ENCODE results near the gene SDHA. TPM values are rescaled to one million over a fixed set of nuclear protein-coding genes. Genes with fewer than 3 reads are reported as not detected.
"Not testable (repeated sequence)": the region's sequence is repeated elsewhere in the genome, so short reads cannot be mapped to it uniquely, and the experiment has no call there.

Gene SDHA
- total and polyA plus RNA-seq, 2 donors (not counting 1 experiment from before 2014, with no cell fraction given), result 77.2 to 137 TPM

- H3K27me3 Mint-ChIP-seq; H3K4me1 Mint-ChIP-seq; H3K79me2 ChIP-seq (ENCODE audit: control insufficient read depth, insufficient read depth, low read length); CTCF ChIA-PET; intact Hi-C loops (cut with micrococcal nuclease); H3K27me3 ChIP-seq (replicated peaks in 1 of 4; ENCODE audit: control extremely low read depth in 1 of 4, control insufficient read depth in 3 of 4, insufficient read depth in 4 of 4, low read length in 3 of 4); POLR2A ChIA-PET; H3K27ac ChIP-seq (ENCODE audit: low read length in 2 of 2); H2AFZ ChIP-seq (ENCODE audit: insufficient read depth, low read depth, low read length, poor library complexity, severe bottlenecking); DNase-seq; H3K4me3 ChIP-seq (ENCODE audit: control extremely low read depth in 1 of 5, extremely low read depth in 1 of 5, insufficient read depth in 1 of 5, low read depth in 2 of 5, low read length in 4 of 5); H3K9ac ChIP-seq (ENCODE audit: low read length); H3K4me1 ChIP-seq (ENCODE audit: control insufficient read depth in 2 of 2, insufficient read depth in 2 of 2, low read length in 2 of 2); H3K27ac Mint-ChIP-seq; H3K4me3 Mint-ChIP-seq; H3K9me3 Mint-ChIP-seq (ENCODE audit: insufficient read depth); H3K4me2 ChIP-seq (replicated peaks; ENCODE audit: low read depth, low read length, poor library complexity, severe bottlenecking); H3K9me3 ChIP-seq (ENCODE audit: control extremely low read depth in 1 of 3, control insufficient read depth in 2 of 3, insufficient read depth in 1 of 3, low read length in 2 of 3); ATAC-seq (ENCODE audit: low read depth); H4K20me1 ChIP-seq (ENCODE audit: control insufficient read depth, insufficient read depth, low read length, poor library complexity, severe bottlenecking): not testable (repeated sequence)
- 100% methylated on average over 1 of the region's 7 CpGs for WGBS (ENCODE audit: insufficient coverage)
- H3K36me3 ChIP-seq (replicated peaks in 1 of 2; ENCODE audit: control extremely low read depth in 1 of 2, control insufficient read depth in 1 of 2, extremely low read depth in 1 of 2, insufficient read depth in 2 of 2, low read length in 1 of 2), result peaks cover 9 to 36% of the 10 kb centered on the region in 2 experiments
Observed at GRCh38 chr5:240550-240949, 22.4 kb downstream of the SDHA start.

DNA sequence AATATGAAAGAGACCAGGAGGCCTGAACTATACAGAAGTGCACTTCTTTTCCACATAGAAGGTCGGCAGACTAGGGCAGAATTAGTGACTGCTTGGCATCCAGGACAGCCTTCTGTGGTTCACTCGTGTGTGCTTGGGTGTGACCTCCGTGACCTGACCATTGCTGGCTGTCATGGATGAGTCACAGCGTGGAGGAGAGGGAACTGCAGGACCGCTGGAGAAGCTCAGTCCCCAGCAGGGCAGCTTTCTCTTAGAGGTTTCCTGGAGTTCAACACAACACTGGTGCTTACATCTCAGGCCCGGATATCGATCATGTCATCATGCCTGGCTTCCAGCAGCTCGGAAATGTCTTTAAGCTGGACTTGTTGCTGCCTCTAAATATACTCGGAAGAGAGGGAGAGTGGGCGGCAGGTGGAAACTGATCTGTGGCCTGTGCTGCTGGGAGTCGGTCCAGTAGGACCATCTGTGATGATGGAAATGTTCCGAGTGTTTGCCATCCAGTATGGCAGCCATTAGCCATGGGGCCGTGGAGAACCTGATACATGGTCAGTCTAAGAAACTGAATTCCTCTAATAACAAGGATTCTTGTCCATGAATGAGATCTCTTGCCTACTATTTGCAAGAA is 23.0 kb downstream of the SDHA start:
- H3K27ac Mint-ChIP-seq; H4K20me1 ChIP-seq (ENCODE audit: control insufficient read depth, insufficient read depth, low read length, poor library complexity, severe bottlenecking); H3K27me3 Mint-ChIP-seq; H3K27me3 ChIP-seq (replicated peaks in 1 of 4; ENCODE audit: control extremely low read depth in 1 of 4, control insufficient read depth in 3 of 4, insufficient read depth in 4 of 4, low read length in 3 of 4); H3K4me1 ChIP-seq (ENCODE audit: control insufficient read depth in 2 of 2, insufficient read depth in 2 of 2, low read length in 2 of 2); CTCF ChIA-PET; H3K27ac ChIP-seq (ENCODE audit: low read length in 2 of 2); DNase-seq; H3K9me3 ChIP-seq (ENCODE audit: control extremely low read depth in 1 of 3, control insufficient read depth in 2 of 3, insufficient read depth in 1 of 3, low read length in 2 of 3); H3K4me3 ChIP-seq (ENCODE audit: control extremely low read depth in 1 of 5, extremely low read depth in 1 of 5, insufficient read depth in 1 of 5, low read depth in 2 of 5, low read length in 4 of 5); H3K4me3 Mint-ChIP-seq; ATAC-seq (ENCODE audit: low read depth); intact Hi-C loops (cut with micrococcal nuclease); H3K9me3 Mint-ChIP-seq (ENCODE audit: insufficient read depth); H3K9ac ChIP-seq (ENCODE audit: low read length); POLR2A ChIA-PET; H2AFZ ChIP-seq (ENCODE audit: insufficient read depth, low read depth, low read length, poor library complexity, severe bottlenecking); H3K4me1 Mint-ChIP-seq; H3K79me2 ChIP-seq (ENCODE audit: control insufficient read depth, insufficient read depth, low read length); H3K4me2 ChIP-seq (replicated peaks; ENCODE audit: low read depth, low read length, poor library complexity, severe bottlenecking): not testable (repeated sequence)
- 97% methylated on average over 11 of the region's 13 CpGs for WGBS (ENCODE audit: insufficient coverage)
- H3K36me3 ChIP-seq (replicated peaks in 1 of 2; ENCODE audit: control extremely low read depth in 1 of 2, control insufficient read depth in 1 of 2, extremely low read depth in 1 of 2, insufficient read depth in 2 of 2, low read length in 1 of 2), result peaks cover 9 to 35% of the 10 kb centered on the region in 2 experiments

DNA sequence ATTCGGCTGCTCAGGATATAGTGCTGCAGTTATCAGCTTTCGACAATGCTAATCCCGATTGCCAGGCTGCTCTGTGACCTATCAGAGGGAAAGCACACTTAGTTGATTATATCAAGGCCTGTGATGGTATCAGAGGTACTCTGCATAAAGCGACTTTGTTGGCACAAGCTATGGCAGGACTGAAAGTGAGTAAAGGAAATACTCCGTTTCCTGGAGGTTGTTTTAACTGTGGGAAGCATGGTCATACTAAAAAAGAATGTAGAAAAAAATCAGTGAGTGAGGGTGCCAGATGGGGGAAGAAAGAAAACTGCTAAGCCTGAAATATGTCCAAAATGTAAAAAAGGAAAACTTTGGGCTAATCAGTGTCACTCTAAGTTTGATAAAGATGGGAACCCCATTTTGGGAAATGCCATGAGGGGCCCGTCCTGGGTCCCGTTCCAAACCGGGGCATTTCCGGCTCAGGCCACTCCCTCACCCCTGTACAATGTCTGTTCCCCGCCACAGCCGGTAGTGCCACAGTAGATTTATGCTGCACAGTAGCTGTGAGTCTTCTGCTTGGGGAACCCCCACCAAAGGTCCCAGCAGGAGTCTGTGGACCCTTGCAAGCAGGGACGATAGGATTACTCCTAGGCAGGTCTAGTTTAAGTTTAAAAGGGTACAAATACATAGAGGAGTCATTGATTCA is 25.7 kb downstream of the SDHA start:
- H3K36me3 ChIP-seq (replicated peaks in 1 of 2; ENCODE audit: control extremely low read depth in 1 of 2, control insufficient read depth in 1 of 2, extremely low read depth in 1 of 2, insufficient read depth in 2 of 2, low read length in 1 of 2), result peaks cover 9 to 42% of the 10 kb centered on the region in 2 experiments
- H3K27me3 Mint-ChIP-seq; H3K27ac ChIP-seq (ENCODE audit: low read length in 2 of 2); H3K4me3 Mint-ChIP-seq; DNase-seq; POLR2A ChIA-PET; H3K4me2 ChIP-seq (replicated peaks; ENCODE audit: low read depth, low read length, poor library complexity, severe bottlenecking); H3K4me3 ChIP-seq (ENCODE audit: control extremely low read depth in 1 of 5, extremely low read depth in 1 of 5, insufficient read depth in 1 of 5, low read depth in 2 of 5, low read length in 4 of 5); H3K9ac ChIP-seq (ENCODE audit: low read length); H2AFZ ChIP-seq (ENCODE audit: insufficient read depth, low read depth, low read length, poor library complexity, severe bottlenecking); H3K27ac Mint-ChIP-seq; H3K79me2 ChIP-seq (ENCODE audit: control insufficient read depth, insufficient read depth, low read length); ATAC-seq (ENCODE audit: low read depth); H3K9me3 ChIP-seq (ENCODE audit: control extremely low read depth in 1 of 3, control insufficient read depth in 2 of 3, insufficient read depth in 1 of 3, low read length in 2 of 3); H3K4me1 Mint-ChIP-seq; intact Hi-C loops (cut with micrococcal nuclease); H3K9me3 Mint-ChIP-seq (ENCODE audit: insufficient read depth); H3K27me3 ChIP-seq (replicated peaks in 1 of 4; ENCODE audit: control extremely low read depth in 1 of 4, control insufficient read depth in 3 of 4, insufficient read depth in 4 of 4, low read length in 3 of 4); H4K20me1 ChIP-seq (ENCODE audit: control insufficient read depth, insufficient read depth, low read length, poor library complexity, severe bottlenecking); H3K4me1 ChIP-seq (ENCODE audit: control insufficient read depth in 2 of 2, insufficient read depth in 2 of 2, low read length in 2 of 2): not testable (repeated sequence)
- WGBS (ENCODE audit: insufficient coverage), result 26% methylated on average over 7 of the region's 12 CpGs
- CTCF ChIA-PET, result interaction anchor here (1.1 kb wide), 1 partner anchor 55 kb away, joined by 3 read pairs; no protein-coding TSS in a partner anchor

DNA sequence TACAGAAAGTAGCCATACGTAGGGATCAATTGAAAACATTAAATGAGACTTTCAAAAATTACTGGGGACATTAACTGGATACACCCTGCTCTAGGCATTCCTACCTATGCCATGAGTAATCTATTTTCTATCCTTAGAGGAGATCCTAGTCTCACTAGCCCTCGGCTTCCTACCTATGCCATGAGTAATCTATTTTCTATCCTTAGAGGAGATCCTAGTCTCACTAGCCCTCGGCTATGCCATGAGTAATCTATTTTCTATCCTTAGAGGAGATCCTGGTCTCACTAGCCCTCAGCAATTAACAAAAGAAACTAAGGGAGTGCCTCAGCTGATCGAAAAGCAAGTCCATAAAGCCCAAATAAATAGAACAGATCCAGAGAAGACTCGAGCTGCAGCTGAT is 27.6 kb downstream of the SDHA start:
- H3K4me1 Mint-ChIP-seq; CTCF ChIA-PET; H3K27me3 Mint-ChIP-seq; H3K9me3 ChIP-seq (ENCODE audit: control extremely low read depth in 1 of 3, control insufficient read depth in 2 of 3, insufficient read depth in 1 of 3, low read length in 2 of 3); ATAC-seq (ENCODE audit: low read depth); H3K27ac Mint-ChIP-seq; H3K4me3 ChIP-seq (ENCODE audit: control extremely low read depth in 1 of 5, extremely low read depth in 1 of 5, insufficient read depth in 1 of 5, low read depth in 2 of 5, low read length in 4 of 5); H3K79me2 ChIP-seq (ENCODE audit: control insufficient read depth, insufficient read depth, low read length); DNase-seq; H3K4me2 ChIP-seq (replicated peaks; ENCODE audit: low read depth, low read length, poor library complexity, severe bottlenecking); H4K20me1 ChIP-seq (ENCODE audit: control insufficient read depth, insufficient read depth, low read length, poor library complexity, severe bottlenecking); POLR2A ChIA-PET; H3K4me3 Mint-ChIP-seq; H3K27me3 ChIP-seq (replicated peaks in 1 of 4; ENCODE audit: control extremely low read depth in 1 of 4, control insufficient read depth in 3 of 4, insufficient read depth in 4 of 4, low read length in 3 of 4); H3K9ac ChIP-seq (ENCODE audit: low read length); H2AFZ ChIP-seq (ENCODE audit: insufficient read depth, low read depth, low read length, poor library complexity, severe bottlenecking); H3K9me3 Mint-ChIP-seq (ENCODE audit: insufficient read depth); intact Hi-C loops (cut with micrococcal nuclease); H3K4me1 ChIP-seq (ENCODE audit: control insufficient read depth in 2 of 2, insufficient read depth in 2 of 2, low read length in 2 of 2); H3K27ac ChIP-seq (ENCODE audit: low read length in 2 of 2): not testable (repeated sequence)
- H3K36me3 ChIP-seq (replicated peaks in 1 of 2; ENCODE audit: control extremely low read depth in 1 of 2, control insufficient read depth in 1 of 2, extremely low read depth in 1 of 2, insufficient read depth in 2 of 2, low read length in 1 of 2), result peaks cover 6 to 40% of the 10 kb centered on the region in 2 experiments
- 100% methylated on average over 2 of the region's 5 CpGs for WGBS (ENCODE audit: insufficient coverage)

Measured in B cell (primary cell).